Lower lobe of right lung (tissue), 2 donors: ENCODE results near the gene TOX2. TPM values are rescaled to one million over a fixed set of nuclear protein-coding genes. Genes with fewer than 3 reads are reported as not detected.

Experiments used
- ATAC-seq, 2 donors: fragments of 200-7000 bp; cut with Tn5 transposase; one replicate each; pipeline ENCODE4 v1.9.1; 2020 to 2022; ENCODE audit warnings: mild to moderate bottlenecking in 2 of 2, moderate library complexity in 2 of 2
- DNase-seq: peaks from one replicate; pipeline ENCODE4 v3.0.0-alpha.2; 2020
- H3K27ac ChIP-seq: fragments of 200-600 bp; one replicate; pipeline ENCODE4 v1.8.0; 2022
- H3K27me3 ChIP-seq: fragments of 200-600 bp; one replicate; pipeline ENCODE4 v1.8.0; 2022; ENCODE audit warnings: low read depth
- H3K36me3 ChIP-seq: fragments of 200-600 bp; one replicate; pipeline ENCODE4 v1.8.0; 2022; ENCODE audit warnings: mild to moderate bottlenecking
- H3K4me1 ChIP-seq: fragments of 200-600 bp; one replicate; pipeline ENCODE4 v1.8.0; 2022
- H3K4me3 ChIP-seq: fragments of 200-600 bp; one replicate; pipeline ENCODE4 v1.8.0; 2022; ENCODE audit warnings: mild to moderate bottlenecking
- H3K9me3 ChIP-seq: fragments of 200-600 bp; one replicate; pipeline ENCODE4 v1.8.0; 2022
- intact Hi-C: fragments of 100-400 bp; cut with DNase I; formaldehyde crosslinking; loops from one replicate; pipeline ENCODE4 v1.11.0; 2022
- total RNA-seq: library from RNA; stranded (reverse); fragmentation: NEBNext Ultra II Directional; extraction: Animal tissue kit (Norgen Biotek cat#: 25700); gene quantifications from one replicate; pipeline ENCODE4 v1.2.1, GENCODE V29; 2021
- TF ChIP-seq, protein P1 (sequence below): fragments of 200-600 bp; IDR thresholded peaks from one replicate; pipeline ENCODE4 v1.8.0; 2022; ENCODE audit warnings: antibody characterized with exemption, mild to moderate bottlenecking
- donor health status: DM: no; HTN: yes; CAD: no; lungs with severe emphysema.

The TOX2 gene
- total RNA-seq, 1 donor from 2014 or later, result 16.3 TPM

DNA sequence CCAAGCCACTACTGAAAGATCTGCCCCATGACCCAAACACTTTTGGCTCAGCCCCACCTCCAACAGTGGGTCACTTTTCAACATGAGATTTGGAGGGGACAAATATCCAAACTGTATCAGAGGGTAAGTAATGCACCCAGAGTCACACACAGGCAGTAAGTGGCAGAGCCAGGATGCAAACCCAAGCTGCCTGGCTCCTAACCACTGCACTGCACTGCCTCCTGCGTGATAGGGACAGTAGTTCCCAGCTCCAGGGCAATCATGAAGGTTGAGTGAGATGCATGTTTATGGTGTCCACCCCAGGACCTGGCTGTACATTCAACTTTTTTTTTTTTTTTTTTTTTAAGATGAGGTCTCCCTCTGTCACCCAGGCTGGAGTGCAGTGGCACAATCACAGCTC is 88.2 kb downstream of the TOX2 start:
- H3K27me3 ChIP-seq, result no peaks in the 10 kb centered on the region
- peaks cover 5% of the 10 kb centered on the region for H3K36me3 ChIP-seq
- H3K4me3 ChIP-seq, result no peak overlapping the region
- DNase-seq (no peak), ATAC-seq (no peak)
- no peak overlapping the region for H3K27ac ChIP-seq
- H3K9me3 ChIP-seq, result no peaks in the 10 kb centered on the region
- TF ChIP-seq, protein P1, sequence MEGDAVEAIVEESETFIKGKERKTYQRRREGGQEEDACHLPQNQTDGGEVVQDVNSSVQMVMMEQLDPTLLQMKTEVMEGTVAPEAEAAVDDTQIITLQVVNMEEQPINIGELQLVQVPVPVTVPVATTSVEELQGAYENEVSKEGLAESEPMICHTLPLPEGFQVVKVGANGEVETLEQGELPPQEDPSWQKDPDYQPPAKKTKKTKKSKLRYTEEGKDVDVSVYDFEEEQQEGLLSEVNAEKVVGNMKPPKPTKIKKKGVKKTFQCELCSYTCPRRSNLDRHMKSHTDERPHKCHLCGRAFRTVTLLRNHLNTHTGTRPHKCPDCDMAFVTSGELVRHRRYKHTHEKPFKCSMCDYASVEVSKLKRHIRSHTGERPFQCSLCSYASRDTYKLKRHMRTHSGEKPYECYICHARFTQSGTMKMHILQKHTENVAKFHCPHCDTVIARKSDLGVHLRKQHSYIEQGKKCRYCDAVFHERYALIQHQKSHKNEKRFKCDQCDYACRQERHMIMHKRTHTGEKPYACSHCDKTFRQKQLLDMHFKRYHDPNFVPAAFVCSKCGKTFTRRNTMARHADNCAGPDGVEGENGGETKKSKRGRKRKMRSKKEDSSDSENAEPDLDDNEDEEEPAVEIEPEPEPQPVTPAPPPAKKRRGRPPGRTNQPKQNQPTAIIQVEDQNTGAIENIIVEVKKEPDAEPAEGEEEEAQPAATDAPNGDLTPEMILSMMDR, result no peak
- intact Hi-C loops, result no loop called here
- H3K4me1 ChIP-seq, result no peaks in the 10 kb centered on the region

DNA sequence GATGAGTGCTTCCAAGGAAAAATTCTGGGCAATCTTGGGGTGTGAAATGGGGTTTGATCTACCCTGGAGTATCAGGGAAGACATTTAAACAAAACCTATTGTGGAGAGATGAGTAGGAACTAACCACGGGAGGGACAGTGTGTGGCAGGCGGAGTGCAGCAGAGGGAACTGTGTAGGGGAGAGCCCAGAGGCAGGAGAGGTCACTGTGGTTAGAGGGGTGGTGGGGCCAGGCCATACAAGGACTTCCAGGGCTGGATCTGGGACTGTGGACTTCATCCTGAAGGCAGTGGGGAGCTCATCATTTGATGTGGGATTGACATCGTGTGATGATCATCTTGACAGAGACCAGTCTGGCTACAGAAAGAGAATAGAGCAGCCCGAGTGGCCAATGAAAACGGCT is 89.0 kb downstream of the TOX2 start:
- TF ChIP-seq, protein P1, result no peak

DNA sequence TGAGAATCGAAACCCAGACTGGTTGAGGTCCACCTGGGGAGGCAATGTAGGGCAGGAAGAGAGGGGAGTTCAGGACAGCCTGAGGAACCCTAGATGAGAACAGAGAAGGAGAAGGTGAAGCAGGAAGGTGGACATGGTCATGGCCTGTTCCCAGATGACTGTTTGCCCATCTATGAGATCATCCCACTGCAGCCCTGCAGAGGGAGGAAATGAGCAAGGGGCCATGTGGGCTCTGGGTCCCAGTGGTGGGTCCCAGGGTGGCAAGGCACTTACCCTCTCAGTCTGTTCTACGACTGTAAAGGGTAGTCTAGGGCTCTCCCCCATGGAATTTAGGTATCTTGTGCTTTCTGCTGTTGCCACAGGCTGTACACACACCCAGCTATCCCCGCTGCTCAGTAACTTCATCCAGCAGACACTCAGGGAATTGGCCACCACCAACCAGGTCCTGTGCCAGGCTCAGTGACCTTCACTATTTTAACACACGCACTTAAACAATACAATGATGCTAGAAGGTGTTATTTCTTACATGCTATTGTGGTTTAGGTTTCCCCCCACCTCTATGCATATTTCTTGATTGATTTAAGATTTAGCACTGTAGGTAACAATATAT is 89.8 kb downstream of the TOX2 start:
- ATAC-seq (no peak), DNase-seq (no peak)
- Histone ChIP-seq H3K4me1 (no peaks in the 10 kb centered on the region), H3K27ac (no peak overlapping the region), H3K36me3 (peaks cover 5% of the 10 kb centered on the region), H3K4me3 (no peak overlapping the region), H3K27me3 (no peaks in the 10 kb centered on the region), H3K9me3 (no peaks in the 10 kb centered on the region)
- intact Hi-C loops, result no loop called here
- TF ChIP-seq, protein P1, result no peak

More for the DNA sequence above, 89.0 kb downstream of the TOX2 start:
- Histone ChIP-seq H3K27me3 (no peaks in the 10 kb centered on the region), H3K36me3 (peaks cover 5% of the 10 kb centered on the region), H3K4me3 (no peak overlapping the region), H3K27ac (no peak overlapping the region), H3K4me1 (no peaks in the 10 kb centered on the region), H3K9me3 (no peaks in the 10 kb centered on the region)
- DNase-seq, result no peak
- no peak for ATAC-seq
- intact Hi-C loops, result no loop called here

DNA sequence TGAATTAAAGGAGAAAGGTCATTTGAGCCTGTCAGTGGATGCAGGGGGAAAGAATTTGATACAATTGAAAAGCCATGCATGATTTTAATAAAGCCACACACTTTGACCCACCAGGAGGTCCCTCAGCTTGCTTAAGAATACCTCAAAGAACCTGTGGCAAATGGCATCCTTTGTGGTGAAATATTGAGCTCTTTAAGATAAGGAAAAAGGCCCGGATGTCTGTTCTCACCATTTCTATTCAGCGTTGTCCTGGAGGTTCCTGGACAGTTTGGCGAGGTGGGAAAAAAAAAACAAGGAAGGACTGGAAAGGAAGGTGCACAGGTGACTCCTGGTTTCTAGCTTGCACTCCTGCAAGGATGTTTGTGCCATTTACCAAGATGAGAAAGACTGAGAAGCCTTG is 91.0 kb downstream of the TOX2 start:
- no peaks in the 10 kb centered on the region for H3K27me3 ChIP-seq
- no peaks in the 10 kb centered on the region for H3K4me1 ChIP-seq
- DNase-seq (no peak), ATAC-seq (no peak)
- H3K4me3 ChIP-seq, result no peak overlapping the region
- intact Hi-C loops, result no loop called here
- TF ChIP-seq, protein P1, result no peak
- no peaks in the 10 kb centered on the region for H3K9me3 ChIP-seq
- H3K27ac ChIP-seq, result no peak overlapping the region
- H3K36me3 ChIP-seq, result peaks cover 5% of the 10 kb centered on the region

DNA sequence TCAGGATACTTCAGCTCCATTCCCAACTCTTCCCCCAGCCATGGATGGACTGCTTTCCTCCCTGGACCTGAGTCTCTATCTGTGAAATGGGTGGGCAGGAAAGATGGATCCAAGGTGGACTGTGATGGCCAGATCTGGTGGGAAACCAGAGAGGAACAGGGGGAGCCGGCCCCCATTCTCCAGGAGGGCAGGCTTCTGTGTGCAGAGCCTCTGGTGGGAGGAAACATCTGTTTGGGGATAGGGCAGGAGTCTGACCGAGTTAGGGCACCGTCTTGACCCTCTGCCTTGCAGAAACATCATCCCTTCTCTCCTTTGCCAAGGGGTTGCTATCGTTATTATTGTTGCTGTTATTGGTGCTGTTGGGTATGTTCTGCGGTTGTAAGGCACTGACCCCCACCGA is 91.5 kb downstream of the TOX2 start:
- Histone ChIP-seq H3K27ac (no peak overlapping the region), H3K9me3 (no peaks in the 10 kb centered on the region), H3K27me3 (no peaks in the 10 kb centered on the region), H3K36me3 (peaks cover 5% of the 10 kb centered on the region), H3K4me3 (no peak overlapping the region), H3K4me1 (no peaks in the 10 kb centered on the region)
- TF ChIP-seq, protein P1, result no peak
- no peak for ATAC-seq
- no peak for DNase-seq
- intact Hi-C loops, result no loop called here

DNA sequence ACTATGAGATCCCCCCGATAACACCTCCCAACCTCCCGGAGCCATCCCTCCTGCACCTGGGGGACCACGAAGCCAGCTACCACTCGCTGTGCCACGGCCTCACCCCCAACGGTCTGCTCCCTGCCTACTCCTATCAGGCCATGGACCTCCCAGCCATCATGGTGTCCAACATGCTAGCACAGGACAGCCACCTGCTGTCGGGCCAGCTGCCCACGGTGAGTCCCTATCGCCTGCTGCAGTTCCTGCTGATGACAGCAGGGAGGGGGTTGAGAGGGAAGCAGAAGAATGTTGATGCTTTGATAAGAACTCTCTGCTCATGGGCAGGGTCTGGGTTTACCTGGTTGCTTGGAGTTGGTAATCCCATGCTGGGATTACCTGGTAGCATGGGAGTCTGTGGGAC is 91.9 kb downstream of the TOX2 start:
- no peaks in the 10 kb centered on the region for H3K27me3 ChIP-seq
- no peaks in the 10 kb centered on the region for H3K9me3 ChIP-seq
- intact Hi-C loops, result no loop called here
- no peak overlapping the region for H3K27ac ChIP-seq
- DNase-seq (no peak), ATAC-seq (no peak)
- TF ChIP-seq, protein P1, result no peak
- no peaks in the 10 kb centered on the region for H3K4me1 ChIP-seq
- H3K4me3 ChIP-seq, result no peak overlapping the region
- peaks cover 5% of the 10 kb centered on the region for H3K36me3 ChIP-seq
